Measurements from ENCODE around the gene CAV3.

Gene CAV3

DNA sequence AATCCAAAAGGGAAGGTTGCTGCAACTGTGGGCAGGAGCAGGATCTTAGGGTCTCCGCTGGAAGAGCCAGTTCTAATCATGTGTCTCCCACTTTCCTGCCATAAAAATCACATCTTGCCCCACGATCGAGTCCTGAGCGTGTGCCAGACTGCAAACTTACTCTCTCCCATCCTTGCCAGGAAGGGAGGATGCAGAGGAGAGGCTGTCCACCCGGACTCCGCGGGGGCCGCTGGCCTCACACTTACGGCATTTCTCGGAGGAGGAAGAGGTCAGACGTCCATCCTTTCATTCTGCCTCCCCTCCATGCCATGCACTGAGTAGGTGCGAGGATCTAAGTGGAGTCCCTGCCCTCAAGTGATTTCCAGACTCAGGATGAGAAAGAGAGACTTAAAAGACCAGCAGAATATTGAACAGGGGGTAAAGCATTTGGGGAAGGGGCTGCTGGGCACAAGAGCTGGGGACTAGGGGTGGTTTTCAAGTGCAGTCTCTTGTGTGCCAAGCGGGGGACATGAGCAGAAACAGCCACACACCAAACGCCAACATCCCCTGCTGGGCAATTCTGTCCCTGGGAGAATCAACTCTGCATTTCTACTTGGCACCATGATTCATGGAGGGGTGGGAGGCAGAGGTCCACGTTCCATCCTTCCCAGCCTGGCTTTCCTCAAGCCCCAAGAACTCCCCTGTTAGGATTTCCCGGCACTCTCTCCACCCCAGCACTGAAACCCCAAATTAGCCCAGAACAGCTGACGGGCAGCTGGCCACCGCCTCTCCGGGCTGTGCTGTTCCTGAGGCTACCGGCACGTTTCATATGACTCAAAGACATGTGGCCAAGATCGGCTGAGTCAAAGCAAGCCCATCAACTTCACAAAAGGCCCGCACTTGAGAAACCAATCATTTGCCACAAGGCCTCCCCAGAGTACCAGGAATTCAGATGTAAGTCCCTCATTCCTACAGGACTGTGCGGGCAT lies 24.2 kb downstream of the CAV3 start:
- Histone ChIP-seq H2AFZ (ENCODE audit: low read depth, low read length) (no peak overlapping the region), H3K4me3 (ENCODE audit: low read length) (no peak overlapping the region), H3K36me3 (ENCODE audit: insufficient read depth, low read length) (no peaks in the 10 kb centered on the region), H3K4me1 (ENCODE audit: insufficient read depth, low read length) (no peaks in the 10 kb centered on the region), H3K27me3 (ENCODE audit: insufficient read depth, low read length) (no peaks in the 10 kb centered on the region), H3K9me3 (ENCODE audit: low read length) (no peaks in the 10 kb centered on the region)

DNA sequence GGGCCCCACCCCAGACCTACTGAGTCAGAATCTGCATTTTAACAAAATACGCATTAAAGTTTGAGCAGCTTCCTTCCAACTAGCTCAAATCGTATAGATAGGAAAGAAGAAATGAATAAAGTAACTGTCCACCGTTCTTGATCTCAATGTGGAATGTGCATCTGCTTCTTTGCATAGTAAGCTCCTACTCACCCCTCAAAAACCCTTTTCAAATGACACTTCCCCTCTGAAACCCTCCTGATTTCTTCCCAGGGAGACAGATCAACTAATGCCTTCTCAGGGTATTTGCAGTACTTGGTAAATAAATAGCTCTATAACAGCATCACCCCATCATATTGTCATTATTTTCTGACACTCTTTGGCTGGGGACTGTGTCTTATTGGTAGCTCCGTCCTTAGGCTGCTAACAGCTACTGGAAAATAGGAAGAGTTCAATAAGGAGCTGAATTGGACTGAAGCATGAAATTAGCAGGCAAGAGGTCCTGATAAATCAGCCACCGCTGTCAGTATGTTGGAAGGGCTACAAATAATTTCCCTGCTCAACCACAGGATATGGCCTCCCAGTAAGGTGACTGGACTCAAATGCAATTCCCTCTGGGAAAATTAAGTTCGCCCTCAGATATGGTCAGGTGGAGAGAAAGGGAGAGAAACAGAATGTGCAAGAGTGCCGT lies 25.6 kb downstream of the CAV3 start:
- H3K4me3 ChIP-seq (ENCODE audit: low read length) = no peak overlapping the region
- H2AFZ ChIP-seq (ENCODE audit: low read depth, low read length) = no peak overlapping the region
- H3K27me3 ChIP-seq (ENCODE audit: insufficient read depth, low read length) = no peaks in the 10 kb centered on the region
- no peaks in the 10 kb centered on the region for H3K36me3 ChIP-seq (ENCODE audit: insufficient read depth, low read length)
- no peaks in the 10 kb centered on the region for H3K9me3 ChIP-seq (ENCODE audit: low read length)
- no peaks in the 10 kb centered on the region for H3K4me1 ChIP-seq (ENCODE audit: insufficient read depth, low read length)

DNA sequence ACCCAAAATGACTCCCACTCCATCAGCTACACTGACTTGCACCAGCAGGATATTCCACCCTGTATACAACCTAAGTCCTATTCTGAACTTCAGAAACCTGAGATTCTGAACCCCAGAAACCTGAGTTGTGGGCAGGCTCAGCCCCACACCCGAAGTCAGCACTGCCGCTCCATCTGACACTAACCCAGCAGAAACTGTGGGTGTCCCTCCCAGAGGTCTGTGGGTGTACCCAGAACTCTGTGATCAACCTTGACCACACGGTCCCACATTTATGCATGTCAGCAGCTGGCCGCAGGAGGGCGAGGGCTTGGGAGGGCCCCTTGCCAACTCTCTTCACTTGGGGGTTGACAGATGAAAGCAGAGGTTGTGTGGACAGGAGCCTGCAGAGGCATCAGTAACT lies 26.5 kb downstream of the CAV3 start:
- Histone ChIP-seq H3K9me3 (ENCODE audit: low read length) (no peaks in the 10 kb centered on the region), H3K4me1 (ENCODE audit: insufficient read depth, low read length) (no peaks in the 10 kb centered on the region), H3K36me3 (ENCODE audit: insufficient read depth, low read length) (no peaks in the 10 kb centered on the region), H3K27me3 (ENCODE audit: insufficient read depth, low read length) (no peaks in the 10 kb centered on the region), H3K4me3 (ENCODE audit: low read length) (no peak overlapping the region), H2AFZ (ENCODE audit: low read depth, low read length) (no peak overlapping the region)

DNA sequence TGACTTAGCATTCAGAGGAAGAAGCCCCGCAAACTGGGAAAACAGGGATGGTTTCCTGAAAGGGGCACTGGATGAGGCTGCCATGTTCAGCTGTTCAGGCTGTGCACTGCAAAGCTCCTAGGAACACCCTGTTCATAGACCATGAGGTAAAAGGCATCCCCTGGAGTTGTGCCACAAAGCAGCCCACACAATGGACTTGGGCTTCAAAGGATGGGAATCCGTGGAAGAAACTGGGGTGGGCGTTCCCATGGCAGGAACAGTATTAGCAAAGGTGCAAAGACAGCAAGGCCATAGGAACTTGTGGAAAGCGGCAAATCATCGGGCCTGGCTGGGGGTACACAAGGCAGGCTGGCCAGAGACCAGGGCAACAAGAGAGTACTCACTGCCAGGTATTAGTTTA lies 26.9 kb downstream of the CAV3 start:
- Histone ChIP-seq H3K27me3 (ENCODE audit: insufficient read depth, low read length) (no peaks in the 10 kb centered on the region), H3K36me3 (ENCODE audit: insufficient read depth, low read length) (no peaks in the 10 kb centered on the region), H2AFZ (ENCODE audit: low read depth, low read length) (no peak overlapping the region), H3K4me1 (ENCODE audit: insufficient read depth, low read length) (no peaks in the 10 kb centered on the region), H3K4me3 (ENCODE audit: low read length) (no peak overlapping the region), H3K9me3 (ENCODE audit: low read length) (no peaks in the 10 kb centered on the region)

DNA sequence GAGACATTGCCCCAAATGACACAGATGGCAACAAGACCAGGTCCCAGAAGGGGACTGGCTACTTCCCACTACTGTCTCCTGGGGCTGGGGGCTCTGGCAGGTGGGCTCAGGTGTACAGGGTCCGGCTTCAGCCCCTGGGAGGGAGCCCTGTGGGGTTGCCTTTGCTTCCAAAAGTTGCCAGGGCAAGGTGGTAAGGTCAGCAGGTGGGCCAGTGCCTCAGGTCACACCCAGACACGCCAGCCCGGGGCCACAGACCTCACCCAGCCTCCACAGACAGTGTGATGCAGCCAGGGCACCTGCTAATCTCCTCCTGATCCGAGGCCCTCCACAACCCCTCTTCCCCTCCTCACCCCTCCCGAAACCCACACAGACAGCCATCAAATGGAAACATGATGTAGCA lies 28.3 kb downstream of the CAV3 start:
- H2AFZ ChIP-seq (ENCODE audit: low read depth, low read length) = no peak overlapping the region

DNA sequence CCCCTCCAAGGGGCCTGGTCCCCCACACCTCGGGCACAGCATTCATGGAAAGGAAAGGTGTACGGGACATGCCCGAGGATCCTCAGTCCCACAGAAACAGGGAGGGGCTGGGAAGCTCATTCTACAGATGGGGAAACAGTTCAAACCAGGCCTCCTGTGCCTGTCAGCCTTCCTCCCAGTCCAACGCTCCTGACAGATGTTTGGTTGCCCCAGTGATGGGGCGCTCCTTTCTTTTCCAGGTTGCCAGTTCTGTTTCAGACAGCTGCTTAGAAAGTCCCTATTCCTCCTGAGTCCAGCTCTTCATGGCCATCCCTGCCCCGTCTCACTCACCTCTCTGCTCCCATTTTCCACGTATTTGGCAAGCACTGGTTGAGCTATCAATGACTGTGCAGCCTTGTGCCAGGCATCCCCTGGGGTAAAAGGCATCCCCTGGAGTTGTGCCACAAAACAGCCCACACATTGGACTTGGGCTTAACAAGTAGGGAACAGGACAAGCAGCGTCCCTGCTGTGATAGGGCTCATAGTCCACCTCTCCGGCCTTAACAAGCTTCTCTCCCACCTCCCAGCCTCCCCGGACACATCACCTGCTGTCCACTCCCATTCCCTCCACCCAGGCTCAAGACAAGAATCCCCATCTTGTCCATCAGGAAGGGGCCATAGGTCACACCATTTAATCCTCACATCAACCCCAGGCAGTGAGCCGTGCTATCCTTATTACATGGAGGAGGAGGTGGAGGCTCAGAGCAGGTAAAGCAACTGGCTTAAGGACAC lies 29.2 kb downstream of the CAV3 start:
- Histone ChIP-seq H3K4me3 (ENCODE audit: low read length) (no peak overlapping the region), H3K9me3 (ENCODE audit: low read length) (peaks cover 7% of the 10 kb centered on the region), H3K36me3 (ENCODE audit: insufficient read depth, low read length) (no peaks in the 10 kb centered on the region), H2AFZ (ENCODE audit: low read depth, low read length) (no peak overlapping the region), H3K27me3 (ENCODE audit: insufficient read depth, low read length) (no peaks in the 10 kb centered on the region), H3K4me1 (ENCODE audit: insufficient read depth, low read length) (no peaks in the 10 kb centered on the region)

More for the DNA sequence above, 28.3 kb downstream of the CAV3 start:
- no peaks in the 10 kb centered on the region for H3K27me3 ChIP-seq (ENCODE audit: insufficient read depth, low read length)
- H3K9me3 ChIP-seq (ENCODE audit: low read length) = no peaks in the 10 kb centered on the region
- H3K4me1 ChIP-seq (ENCODE audit: insufficient read depth, low read length) = no peaks in the 10 kb centered on the region
- H3K36me3 ChIP-seq (ENCODE audit: insufficient read depth, low read length) = no peaks in the 10 kb centered on the region
- no peak overlapping the region for H3K4me3 ChIP-seq (ENCODE audit: low read length)

DNA sequence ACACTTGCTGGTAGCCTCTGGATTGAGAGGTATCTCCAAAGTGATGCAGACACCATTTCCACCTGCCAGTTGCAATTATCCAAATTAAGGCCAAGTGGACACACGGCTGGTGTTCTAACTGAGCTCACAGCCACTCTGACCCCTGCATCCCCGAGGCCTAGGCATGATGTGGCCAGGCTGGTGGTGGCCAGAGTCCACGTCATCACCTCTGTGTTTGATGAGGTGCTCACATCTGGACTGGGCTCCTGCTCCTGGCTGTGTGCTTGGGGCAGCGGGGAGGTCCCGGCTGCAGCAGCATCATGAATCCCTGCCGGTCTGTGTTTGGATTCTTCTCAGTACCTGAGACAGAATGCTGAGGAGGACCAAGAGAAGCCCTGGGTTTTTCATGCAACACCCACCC lies 30.9 kb downstream of the CAV3 start:
- no peaks in the 10 kb centered on the region for H3K27me3 ChIP-seq (ENCODE audit: insufficient read depth, low read length)

DNA sequence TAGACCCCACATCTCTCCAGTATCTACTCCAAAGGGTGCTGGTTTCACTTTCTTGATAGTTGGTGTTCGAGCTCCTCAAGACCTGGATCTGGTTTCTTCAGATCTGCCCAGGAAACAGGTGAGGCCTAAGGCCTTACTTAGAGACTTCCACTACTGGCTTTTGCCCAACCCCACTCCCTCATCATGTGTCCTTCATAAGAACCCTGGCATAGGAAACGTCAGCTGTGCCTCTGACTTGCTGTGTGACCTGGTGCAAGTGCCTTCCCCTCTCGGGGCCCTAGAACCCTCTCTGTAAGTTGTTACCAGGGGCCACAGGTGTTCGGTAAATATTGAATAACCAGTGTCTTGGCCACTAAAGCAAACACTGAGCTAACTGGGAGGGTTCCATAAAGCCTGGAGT lies 31.9 kb downstream of the CAV3 start:
- H3K4me3 ChIP-seq (ENCODE audit: low read length) = no peak overlapping the region
- H3K27me3 ChIP-seq (ENCODE audit: insufficient read depth, low read length) = no peaks in the 10 kb centered on the region
- peaks cover 13% of the 10 kb centered on the region for H3K9me3 ChIP-seq (ENCODE audit: low read length)
- H2AFZ ChIP-seq (ENCODE audit: low read depth, low read length) = no peak overlapping the region
- no peaks in the 10 kb centered on the region for H3K4me1 ChIP-seq (ENCODE audit: insufficient read depth, low read length)
- no peaks in the 10 kb centered on the region for H3K36me3 ChIP-seq (ENCODE audit: insufficient read depth, low read length)

More for the DNA sequence above, 30.9 kb downstream of the CAV3 start:
- no peaks in the 10 kb centered on the region for H3K4me1 ChIP-seq (ENCODE audit: insufficient read depth, low read length)
- no peaks in the 10 kb centered on the region for H3K36me3 ChIP-seq (ENCODE audit: insufficient read depth, low read length)
- H3K4me3 ChIP-seq (ENCODE audit: low read length) = no peak overlapping the region
- peaks cover 13% of the 10 kb centered on the region for H3K9me3 ChIP-seq (ENCODE audit: low read length)
- H2AFZ ChIP-seq (ENCODE audit: low read depth, low read length) = no peak overlapping the region

DNA sequence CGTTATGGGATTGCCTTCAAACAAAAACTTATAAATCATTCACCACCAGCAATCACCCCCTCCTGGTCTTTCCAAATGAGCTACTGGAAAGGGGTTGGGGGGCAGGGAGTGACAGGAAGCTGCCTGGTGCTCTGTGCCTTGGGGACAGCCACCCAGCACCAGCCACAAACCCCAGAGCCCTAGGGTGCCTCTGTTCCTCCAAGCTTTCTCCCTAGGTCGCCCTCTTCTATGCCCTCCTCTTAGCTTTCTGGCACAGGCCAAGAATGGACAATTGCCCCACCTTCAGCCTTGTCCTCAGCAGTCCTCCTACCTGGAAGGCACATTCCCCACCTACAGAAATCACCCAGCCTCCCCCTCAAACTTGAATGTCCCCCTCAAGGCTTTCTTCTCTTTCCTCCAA lies 32.5 kb downstream of the CAV3 start:
- H3K4me3 ChIP-seq (ENCODE audit: low read length) = no peak overlapping the region
- H3K36me3 ChIP-seq (ENCODE audit: insufficient read depth, low read length) = no peaks in the 10 kb centered on the region
- H2AFZ ChIP-seq (ENCODE audit: low read depth, low read length) = no peak overlapping the region
- peaks cover 13% of the 10 kb centered on the region for H3K9me3 ChIP-seq (ENCODE audit: low read length)
- no peaks in the 10 kb centered on the region for H3K27me3 ChIP-seq (ENCODE audit: insufficient read depth, low read length)
- no peaks in the 10 kb centered on the region for H3K4me1 ChIP-seq (ENCODE audit: insufficient read depth, low read length)

DNA sequence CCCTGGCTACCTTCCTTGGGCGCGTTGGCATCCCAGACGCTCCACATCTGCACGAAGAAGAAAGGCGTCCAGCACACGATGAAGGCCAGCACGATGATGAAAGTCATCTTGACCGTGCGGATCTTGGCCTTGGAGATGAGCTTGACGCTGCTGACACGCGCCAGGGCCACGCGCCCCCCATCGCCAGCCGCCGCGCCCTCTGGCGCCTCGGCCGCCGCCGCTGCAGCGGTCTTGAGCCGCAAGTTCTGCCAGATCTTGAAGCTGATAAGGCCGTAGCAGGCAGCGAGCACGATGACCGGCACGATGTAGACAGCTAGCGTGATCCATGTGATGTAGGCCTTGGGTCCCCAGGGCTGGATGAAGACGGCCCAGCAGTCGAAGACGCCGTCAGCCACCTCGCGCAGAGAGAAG lies 33.7 kb downstream of the CAV3 start:
- no peak overlapping the region for H3K4me3 ChIP-seq (ENCODE audit: low read length)
- H3K4me1 ChIP-seq (ENCODE audit: insufficient read depth, low read length) = no peaks in the 10 kb centered on the region
- no peaks in the 10 kb centered on the region for H3K27me3 ChIP-seq (ENCODE audit: insufficient read depth, low read length)
- H3K9me3 ChIP-seq (ENCODE audit: low read length) = peaks cover 13% of the 10 kb centered on the region
- no peak overlapping the region for H2AFZ ChIP-seq (ENCODE audit: low read depth, low read length)
- no peaks in the 10 kb centered on the region for H3K36me3 ChIP-seq (ENCODE audit: insufficient read depth, low read length)

DNA sequence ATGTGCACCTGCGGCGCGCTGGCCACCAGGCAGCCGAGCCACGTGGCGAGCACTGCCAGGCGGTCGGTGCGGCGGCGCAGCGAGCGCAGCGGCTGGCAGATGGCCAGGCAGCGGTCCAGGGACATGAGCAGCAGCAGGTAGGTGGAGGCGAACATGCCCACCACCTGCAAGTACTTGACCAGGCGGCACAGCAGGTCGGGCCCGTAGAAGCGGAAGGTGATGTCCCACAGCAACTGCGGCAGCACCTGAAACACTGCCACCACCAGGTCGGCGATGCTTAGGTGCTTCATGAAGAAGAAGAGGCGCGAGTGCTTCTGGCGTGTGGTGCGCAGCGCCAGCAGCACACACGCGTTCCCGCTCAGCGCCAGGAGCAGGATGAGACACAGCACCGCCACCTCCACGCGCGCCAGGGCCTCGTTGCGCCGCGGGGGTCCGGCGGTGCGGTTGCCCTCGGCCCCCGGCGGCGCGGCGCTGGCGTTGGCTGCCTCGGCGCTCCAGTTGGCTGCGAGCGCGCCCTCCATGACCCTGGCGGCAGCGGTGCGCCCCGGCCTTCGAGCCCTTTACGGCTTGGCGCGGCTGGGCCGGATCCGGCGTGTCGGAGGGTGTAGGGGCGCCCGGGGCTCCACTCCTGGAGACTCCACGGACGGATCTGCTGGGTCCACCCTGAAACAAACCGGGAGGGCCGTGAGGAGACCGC lies 34.2 kb downstream of the CAV3 start:
- no peaks in the 10 kb centered on the region for H3K27me3 ChIP-seq (ENCODE audit: insufficient read depth, low read length)

DNA sequence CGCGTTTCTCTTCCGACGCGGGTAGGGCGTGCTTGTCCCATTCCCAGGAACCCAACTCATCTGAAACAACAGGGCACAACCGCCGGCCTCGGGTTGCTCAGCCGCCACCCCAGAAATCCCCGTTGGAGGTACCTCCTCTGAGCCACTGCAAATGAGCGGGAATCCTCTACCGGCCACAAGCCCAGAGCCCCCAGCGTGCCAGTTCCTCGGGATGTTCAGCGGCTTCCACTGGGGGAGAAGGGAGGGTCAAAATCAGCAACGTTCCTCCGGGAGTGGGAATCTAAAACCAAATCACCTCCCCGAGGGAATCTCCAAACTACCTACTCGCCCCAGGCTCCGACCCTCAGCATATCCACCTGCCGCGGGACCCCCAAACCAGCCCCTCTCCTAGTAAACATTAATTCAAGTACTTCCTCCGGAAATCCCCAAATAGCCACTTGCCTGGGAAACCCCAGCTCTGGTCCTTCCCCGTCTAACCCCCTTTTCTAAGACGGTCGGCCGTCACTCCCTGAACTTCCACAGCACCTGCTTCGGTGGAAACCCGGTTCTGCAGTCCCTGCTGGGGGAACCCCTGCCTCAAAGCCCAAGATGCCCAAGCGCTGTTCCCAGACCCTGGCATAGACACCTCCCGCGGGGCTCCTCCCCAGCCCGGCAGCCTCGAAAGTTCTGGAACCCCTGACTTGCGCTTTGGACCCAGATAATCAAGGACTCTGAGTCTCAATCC lies 34.9 kb downstream of the CAV3 start:
- H3K9me3 ChIP-seq (ENCODE audit: low read length) = peaks cover 13% of the 10 kb centered on the region
- H3K36me3 ChIP-seq (ENCODE audit: insufficient read depth, low read length) = no peaks in the 10 kb centered on the region
- no peak overlapping the region for H3K4me3 ChIP-seq (ENCODE audit: low read length)
- no peak overlapping the region for H2AFZ ChIP-seq (ENCODE audit: low read depth, low read length)
- H3K27me3 ChIP-seq (ENCODE audit: insufficient read depth, low read length) = no peaks in the 10 kb centered on the region
- no peaks in the 10 kb centered on the region for H3K4me1 ChIP-seq (ENCODE audit: insufficient read depth, low read length)

More for the DNA sequence above, 34.2 kb downstream of the CAV3 start:
- H3K9me3 ChIP-seq (ENCODE audit: low read length) = peaks cover 13% of the 10 kb centered on the region
- H3K36me3 ChIP-seq (ENCODE audit: insufficient read depth, low read length) = no peaks in the 10 kb centered on the region
- H2AFZ ChIP-seq (ENCODE audit: low read depth, low read length) = no peak overlapping the region
- no peak overlapping the region for H3K4me3 ChIP-seq (ENCODE audit: low read length)
- no peaks in the 10 kb centered on the region for H3K4me1 ChIP-seq (ENCODE audit: insufficient read depth, low read length)
